AG09319 (cell line): ENCODE measurements around the gene ADM.
A peak's percentile ranks its signal among the peaks of the same experiment; 100 is the strongest.

Source experiments
- DNase-seq: peaks from one replicate; pipeline ENCODE4 v3.0.0-alpha.2; 2010; ENCODE audit warnings: low read depth; ENCODE audit errors: extremely low read depth
- TF ChIP-seq, protein P1 (sequence below): IDR thresholded peaks from 2 replicates; pipeline ENCODE4 v1.5.1; 2011; ENCODE audit warnings: low read depth, mild to moderate bottlenecking, inconsistent platforms, low read length, moderate library complexity

ADM gene

DNA sequence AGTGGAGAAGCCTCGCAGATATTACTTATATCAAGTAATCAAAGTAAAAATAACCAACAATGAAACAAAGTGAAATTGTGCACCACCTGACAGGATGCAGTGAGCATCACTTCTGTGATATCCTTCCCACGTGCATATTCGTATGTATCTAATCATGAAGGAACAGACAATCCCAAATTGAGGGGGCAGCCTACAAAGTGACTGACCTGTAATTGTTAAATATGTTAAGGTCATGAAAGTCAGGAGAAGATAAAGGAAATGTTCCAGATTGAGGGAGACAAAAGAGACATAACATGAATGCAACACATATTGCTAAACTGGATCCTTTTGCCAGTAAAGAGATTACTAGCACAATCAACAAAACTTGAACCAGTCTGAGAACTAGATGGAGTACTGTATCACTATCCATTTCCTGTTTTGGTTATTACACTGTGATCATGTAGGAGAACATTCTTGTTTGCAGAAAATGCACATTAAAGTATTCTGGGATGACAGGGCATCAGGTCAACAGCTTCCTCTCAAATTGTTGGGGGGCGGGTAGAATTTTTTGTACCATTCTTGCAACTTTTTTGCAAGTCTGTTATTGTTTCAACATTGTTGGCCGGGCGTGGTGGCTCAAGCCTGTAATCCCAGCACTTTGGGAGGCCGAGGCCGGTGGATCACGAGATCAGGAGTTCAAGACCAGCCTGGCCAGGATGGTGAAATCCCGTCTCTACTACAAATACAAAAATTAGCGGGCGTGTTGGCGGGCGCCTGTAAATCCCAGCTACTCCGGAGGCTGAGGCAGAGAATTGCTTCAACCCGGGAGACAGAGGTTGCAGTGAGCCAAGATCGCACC lies 12.9 kb upstream of the ADM start:
- TF ChIP-seq, protein P1, sequence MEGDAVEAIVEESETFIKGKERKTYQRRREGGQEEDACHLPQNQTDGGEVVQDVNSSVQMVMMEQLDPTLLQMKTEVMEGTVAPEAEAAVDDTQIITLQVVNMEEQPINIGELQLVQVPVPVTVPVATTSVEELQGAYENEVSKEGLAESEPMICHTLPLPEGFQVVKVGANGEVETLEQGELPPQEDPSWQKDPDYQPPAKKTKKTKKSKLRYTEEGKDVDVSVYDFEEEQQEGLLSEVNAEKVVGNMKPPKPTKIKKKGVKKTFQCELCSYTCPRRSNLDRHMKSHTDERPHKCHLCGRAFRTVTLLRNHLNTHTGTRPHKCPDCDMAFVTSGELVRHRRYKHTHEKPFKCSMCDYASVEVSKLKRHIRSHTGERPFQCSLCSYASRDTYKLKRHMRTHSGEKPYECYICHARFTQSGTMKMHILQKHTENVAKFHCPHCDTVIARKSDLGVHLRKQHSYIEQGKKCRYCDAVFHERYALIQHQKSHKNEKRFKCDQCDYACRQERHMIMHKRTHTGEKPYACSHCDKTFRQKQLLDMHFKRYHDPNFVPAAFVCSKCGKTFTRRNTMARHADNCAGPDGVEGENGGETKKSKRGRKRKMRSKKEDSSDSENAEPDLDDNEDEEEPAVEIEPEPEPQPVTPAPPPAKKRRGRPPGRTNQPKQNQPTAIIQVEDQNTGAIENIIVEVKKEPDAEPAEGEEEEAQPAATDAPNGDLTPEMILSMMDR: no peak
- no peak for DNase-seq

DNA sequence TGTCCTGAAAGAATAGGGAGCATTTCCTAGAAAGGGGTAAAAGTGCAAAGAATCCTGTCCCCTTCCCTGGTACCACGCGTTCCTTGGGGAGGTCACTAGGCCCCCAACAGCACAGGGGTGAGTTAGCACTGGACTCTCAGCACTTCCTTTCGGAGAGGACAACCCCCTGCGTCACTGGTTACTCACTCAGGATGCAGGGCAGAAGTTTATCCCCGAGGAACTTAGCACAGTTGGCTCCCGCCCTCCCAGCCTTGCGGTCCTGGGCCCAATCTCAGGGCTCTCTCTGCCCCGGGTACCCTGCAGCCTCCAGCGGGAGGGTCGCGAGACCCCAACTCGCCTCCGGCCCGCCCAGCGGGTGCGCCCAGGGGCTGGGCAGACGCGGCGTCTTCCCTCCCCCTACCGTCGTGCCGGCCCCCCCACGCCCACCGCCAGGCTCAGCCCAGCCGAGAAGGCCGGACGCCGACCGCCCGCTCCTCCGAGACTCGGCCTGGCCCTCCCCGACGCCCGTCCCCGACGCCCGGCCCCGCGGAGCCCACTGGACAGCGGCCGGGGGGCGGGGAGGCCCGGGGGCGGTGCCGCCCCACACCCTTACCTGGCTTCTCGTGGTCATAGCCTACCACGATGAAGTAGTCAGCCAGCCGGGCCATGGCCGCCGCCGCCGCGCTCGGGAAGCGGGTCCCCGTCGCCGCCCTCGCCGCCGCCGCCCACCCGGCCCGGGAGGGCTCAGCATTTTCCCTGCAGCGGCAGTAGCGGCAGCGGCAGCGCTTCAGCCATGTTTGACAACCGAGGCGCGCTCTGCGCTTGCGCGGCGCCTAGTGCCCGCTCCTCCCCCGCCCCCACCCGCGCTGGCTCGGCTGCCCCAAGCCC lies 11.2 kb upstream of the ADM start, which contains the start of gene SBF2:
TSS of gene SBF2 (minus strand) at position 797 of the 867 bp plus-strand sequence. CDS start at position 647, 150 bp downstream.
- peak; percentile 73 for DNase-seq
- TF ChIP-seq, protein P1: no peak

DNA sequence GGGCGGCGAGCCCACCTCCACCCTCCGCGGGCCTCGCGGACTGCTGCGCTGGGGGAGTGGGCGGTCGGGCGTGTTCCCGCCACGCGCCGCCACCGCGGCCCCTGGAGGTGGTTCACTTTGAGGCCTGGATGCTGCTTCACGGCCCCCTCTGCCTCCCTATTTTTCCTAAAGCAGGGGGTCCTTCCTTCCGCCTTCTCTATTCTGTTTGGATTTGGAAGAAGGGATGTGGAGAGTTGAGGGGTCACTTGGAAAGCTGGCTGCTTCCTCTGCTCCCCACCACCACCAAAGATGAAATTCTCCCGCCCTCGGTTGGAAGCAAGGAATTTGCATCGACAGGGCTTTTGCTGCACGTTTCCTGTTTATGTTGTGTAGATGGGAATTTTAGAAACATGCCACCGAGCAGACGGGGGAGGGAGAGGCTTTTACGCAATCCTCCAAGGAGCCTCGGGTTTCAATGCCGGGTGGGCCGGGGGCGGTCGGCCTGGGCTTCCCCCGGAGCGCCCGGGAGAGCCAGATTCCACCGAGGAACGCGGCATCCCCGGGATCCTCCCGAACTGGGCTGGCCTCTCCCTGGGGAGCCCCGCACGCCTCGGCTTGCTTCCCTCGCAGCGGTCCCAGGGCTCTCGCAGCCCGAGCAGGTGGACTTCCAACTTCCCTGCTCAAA lies 10.5 kb upstream of the ADM start:
- DNase-seq: peak; percentile 79
- TF ChIP-seq, protein P1: no peak

DNA sequence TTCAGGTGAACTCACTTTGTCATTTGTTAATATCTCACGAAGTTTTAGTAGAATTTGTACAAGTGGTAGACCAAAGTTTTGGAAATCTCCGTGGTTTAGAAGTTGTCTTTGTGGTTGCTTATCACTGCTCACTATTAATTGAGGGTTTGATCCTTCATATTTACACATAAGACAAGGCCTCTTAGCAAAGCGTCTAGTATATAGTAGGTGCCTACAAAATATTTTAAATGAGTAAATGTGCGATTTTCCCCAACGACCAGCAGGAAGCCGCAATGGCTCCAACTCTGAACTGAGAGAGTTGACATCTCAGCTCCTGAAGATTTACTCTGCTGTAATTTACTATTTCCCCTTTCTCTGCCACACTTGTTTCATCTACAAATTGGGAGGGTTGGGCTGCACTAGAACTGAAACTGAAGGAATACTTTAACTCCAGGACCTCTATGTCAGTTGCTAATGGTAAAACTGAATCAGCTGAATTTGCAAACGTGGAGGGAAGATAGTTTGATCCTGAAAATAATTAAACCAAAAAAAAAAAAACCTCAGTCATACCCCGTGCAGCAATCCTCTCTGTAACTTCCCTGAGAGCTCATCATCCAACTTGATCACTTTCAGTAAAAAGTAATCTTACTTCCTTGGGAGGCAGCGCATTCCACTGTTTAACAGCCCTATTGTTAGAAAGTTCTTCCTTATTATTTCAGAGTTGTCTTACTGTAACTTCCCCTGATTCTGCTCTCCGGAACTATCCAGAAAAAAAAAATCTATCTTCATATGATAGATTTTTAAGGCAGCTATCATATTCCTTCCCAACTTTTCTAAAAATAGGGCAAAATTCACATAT lies 9.6 kb upstream of the ADM start:
- DNase-seq: no peak
- TF ChIP-seq, protein P1: no peak

DNA sequence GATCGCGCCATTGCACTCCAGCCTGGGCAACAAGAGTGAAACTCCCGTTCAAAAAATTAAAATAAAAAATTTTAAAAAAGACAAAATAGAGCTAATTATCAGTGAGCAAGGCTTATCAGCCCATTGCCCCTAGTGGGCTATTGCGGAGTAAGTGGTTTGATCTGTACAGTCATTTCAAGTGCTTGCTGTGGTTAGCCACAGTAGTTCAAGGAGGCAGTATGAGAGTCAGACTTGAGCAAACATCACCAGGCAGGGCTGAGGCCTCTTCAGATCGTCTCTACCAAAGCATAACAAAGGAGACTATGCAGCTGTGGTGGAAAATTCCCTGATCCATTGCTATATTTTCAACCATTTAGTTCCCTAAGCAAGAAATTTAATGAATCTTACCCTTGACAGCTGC lies 6.5 kb upstream of the ADM start:
- TF ChIP-seq, protein P1: no peak
- DNase-seq: no peak

DNA sequence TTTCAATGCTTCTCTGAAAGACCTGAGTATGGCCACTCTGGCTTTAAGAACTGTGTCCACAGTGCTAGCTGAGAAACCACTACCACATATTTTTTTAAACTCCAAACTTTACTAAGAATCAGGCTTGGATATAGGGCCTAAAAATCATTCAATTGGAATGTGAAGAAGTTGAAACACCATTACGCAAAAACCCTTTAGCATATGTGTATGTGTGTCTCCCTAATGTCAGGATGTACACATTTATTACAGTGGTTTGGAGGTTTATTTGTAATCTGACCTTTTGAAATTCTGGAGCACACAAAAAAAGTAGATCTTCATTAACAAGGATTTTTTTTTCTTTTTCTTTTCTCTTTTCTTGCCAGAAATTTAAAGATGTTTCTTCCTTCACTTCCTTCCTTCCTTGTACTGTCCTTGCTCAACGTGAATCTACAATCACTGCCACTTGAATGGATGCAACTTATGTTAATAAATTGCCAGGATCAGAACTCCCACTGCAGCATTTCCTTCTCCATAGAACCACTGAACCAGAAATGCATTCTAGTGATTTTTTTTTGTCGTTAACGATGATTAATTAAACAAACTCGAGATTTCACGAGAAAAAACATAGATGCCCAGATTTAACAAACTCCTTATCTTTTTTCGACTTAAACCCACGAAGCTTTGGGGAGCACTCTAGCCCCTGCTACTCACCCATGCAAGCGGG lies 3.1 kb upstream of the ADM start:
- TF ChIP-seq, protein P1: no peak
- DNase-seq: no peak
